Psoas muscle (tissue), 8 donors: Measurements from ENCODE around the gene CDR2L. TPM values are rescaled to one million over a fixed set of nuclear protein-coding genes. Genes with fewer than 3 reads are reported as not detected.

Source experiments
- ATAC-seq, 4 donors: fragments of 200-7000 bp; cut with Tn5 transposase; one replicate each; pipeline ENCODE4 v1.9.1; 2020; ENCODE audit warnings: moderate library complexity in 3 of 4, mild to moderate bottlenecking in 2 of 4
- DNase-seq, 2 donors: peaks; one replicate each; pipeline ENCODE4 v3.0.0-alpha.2; 2020
- H3K27ac ChIP-seq: fragments of 200-600 bp; one replicate; pipeline ENCODE4 v1.8.0; 2022
- H3K27me3 ChIP-seq, 3 donors: fragments of 200-600 bp in 1 of 3; one replicate each; pipeline versions ENCODE4 v1.6.1 to v1.8.0; 2013 to 2022; ENCODE audit warnings: low read length in 2 of 3, mild to moderate bottlenecking in 2 of 3, moderate library complexity in 1 of 3; ENCODE audit not compliant: insufficient read depth in 3 of 3
- H3K36me3 ChIP-seq, 2 donors: fragments of 200-600 bp in 1 of 2; one replicate each; pipeline versions ENCODE4 v1.6.1 to v1.8.0; 2013 to 2022; ENCODE audit warnings: low read depth in 1 of 2, mild to moderate bottlenecking in 1 of 2, moderate library complexity in 1 of 2; ENCODE audit not compliant: insufficient read depth in 1 of 2
- H3K4me1 ChIP-seq: fragments of 200-600 bp; one replicate; pipeline ENCODE4 v1.8.0; 2022
- H3K4me3 ChIP-seq: fragments of 200-600 bp; one replicate; pipeline ENCODE4 v1.8.0; 2022; ENCODE audit warnings: mild to moderate bottlenecking
- H3K9me3 ChIP-seq: fragments of 200-600 bp; one replicate; pipeline ENCODE4 v1.8.0; 2022
- WGBS, 3 donors: extraction: QIAGEN DNeasy Blood & Tissue Kit; methylation state at CpG; one replicate each; pipeline versions ENCODE4 v1.1.6 to v1.1.7; 2013; 5-methylcytosine and 5-hydroxymethylcytosine counted together
- intact Hi-C, 2 donors: fragments of 100-400 bp; cut with DNase I; formaldehyde crosslinking; loops; one replicate each; pipeline versions ENCODE4 v1.11.0 to v1.14.2; 2022
- polyA plus RNA-seq, 3 donors: library from polyadenylated mRNA; stranded (reverse); fragments of 200-250 nt; gene quantifications; one replicate each; pipeline ENCODE4 v1.2.3, GENCODE V29; 2013
- total RNA-seq, 4 donors: library from RNA; stranded (reverse); fragmentation: NEBNext Ultra II Directional in 2 of 4; extraction: Animal tissue kit (Norgen Biotek cat#: 25700) in 2 of 4; gene quantifications; one replicate each; pipeline versions ENCODE4 v1.2.1 to v1.2.4, GENCODE V29; 2021 to 2023
- TF ChIP-seq, protein P1 (sequence below): fragments of 200-600 bp; IDR thresholded peaks from one replicate; pipeline ENCODE4 v1.8.0; 2022; ENCODE audit warnings: antibody characterized with exemption
- donor health status: healthy with polysubstance abuse.
- donor health status: DM: no; HTN: no; CAD: no; lungs with moderate emphysema.
- donor health status: Bipolar disorder and iron deficiency.
- donor health status: healthy.
- donor health status: DM: yes; HTN: yes; CAD: no.
- donor health status: DM: no; HTN: no; CAD: no.
- donor health status: DM: no; HTN: no; CAD: no.
- donor health status: DM: yes; HTN: yes; CAD: no.

CDR2L gene
- total and polyA plus RNA-seq, 7 donors = 1.3 to 3.4 (median 1.7) TPM

- Histone ChIP-seq H3K27me3 (peaks cover 0 to 8% (median 0%) of the 10 kb centered on the region in 3 donors), H3K36me3 (no peaks in the 10 kb centered on the region), H3K9me3 (no peaks in the 10 kb centered on the region), H3K27ac (no peak overlapping the region), H3K4me3 (no peak overlapping the region), H3K4me1 (no peaks in the 10 kb centered on the region)
- DNase-seq (no peak), ATAC-seq (no peak)
- intact Hi-C loops = loop anchor here (5.0 to 10.0 kb wide), 2 partner anchors 161 to 209 kb away; partner anchors contain the start of gene NHERF1 (in 1 of the 2)
- TF ChIP-seq, protein P1, sequence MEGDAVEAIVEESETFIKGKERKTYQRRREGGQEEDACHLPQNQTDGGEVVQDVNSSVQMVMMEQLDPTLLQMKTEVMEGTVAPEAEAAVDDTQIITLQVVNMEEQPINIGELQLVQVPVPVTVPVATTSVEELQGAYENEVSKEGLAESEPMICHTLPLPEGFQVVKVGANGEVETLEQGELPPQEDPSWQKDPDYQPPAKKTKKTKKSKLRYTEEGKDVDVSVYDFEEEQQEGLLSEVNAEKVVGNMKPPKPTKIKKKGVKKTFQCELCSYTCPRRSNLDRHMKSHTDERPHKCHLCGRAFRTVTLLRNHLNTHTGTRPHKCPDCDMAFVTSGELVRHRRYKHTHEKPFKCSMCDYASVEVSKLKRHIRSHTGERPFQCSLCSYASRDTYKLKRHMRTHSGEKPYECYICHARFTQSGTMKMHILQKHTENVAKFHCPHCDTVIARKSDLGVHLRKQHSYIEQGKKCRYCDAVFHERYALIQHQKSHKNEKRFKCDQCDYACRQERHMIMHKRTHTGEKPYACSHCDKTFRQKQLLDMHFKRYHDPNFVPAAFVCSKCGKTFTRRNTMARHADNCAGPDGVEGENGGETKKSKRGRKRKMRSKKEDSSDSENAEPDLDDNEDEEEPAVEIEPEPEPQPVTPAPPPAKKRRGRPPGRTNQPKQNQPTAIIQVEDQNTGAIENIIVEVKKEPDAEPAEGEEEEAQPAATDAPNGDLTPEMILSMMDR = no peak
- 71 to 83% (median 78%) methylated on average over 4 of the region's 4 CpGs for WGBS, 3 donors
These were observed 31.3 kb upstream of the CDR2L start for GRCh38 chr17:74956093-74956492.

- Histone ChIP-seq H3K4me3 (no peak overlapping the region), H3K9me3 (no peaks in the 10 kb centered on the region), H3K36me3 (no peaks in the 10 kb centered on the region), H3K4me1 (no peaks in the 10 kb centered on the region), H3K27me3 (no peaks in the 10 kb centered on the region), H3K27ac (no peak overlapping the region)
- 37 to 43% (median 41%) methylated on average over 28 to 33 of the region's 33 CpGs for WGBS, 3 donors
- ATAC-seq (peak; percentile 55 to 75 (median 72)), DNase-seq (peak; percentile 76 to 83)
- TF ChIP-seq, protein P1 = peak; percentile 94
- intact Hi-C loops = loop anchor here (2.0 to 10.0 kb wide), 3 partner anchors 35 to 211 kb away; partner anchors contain the start of genes NHERF1 (in 1 of the 2) and USH1G (in 1 of the 2)
These were observed 29.3 kb upstream of the CDR2L start for GRCh38 chr17:74957935-74958740.

DNA sequence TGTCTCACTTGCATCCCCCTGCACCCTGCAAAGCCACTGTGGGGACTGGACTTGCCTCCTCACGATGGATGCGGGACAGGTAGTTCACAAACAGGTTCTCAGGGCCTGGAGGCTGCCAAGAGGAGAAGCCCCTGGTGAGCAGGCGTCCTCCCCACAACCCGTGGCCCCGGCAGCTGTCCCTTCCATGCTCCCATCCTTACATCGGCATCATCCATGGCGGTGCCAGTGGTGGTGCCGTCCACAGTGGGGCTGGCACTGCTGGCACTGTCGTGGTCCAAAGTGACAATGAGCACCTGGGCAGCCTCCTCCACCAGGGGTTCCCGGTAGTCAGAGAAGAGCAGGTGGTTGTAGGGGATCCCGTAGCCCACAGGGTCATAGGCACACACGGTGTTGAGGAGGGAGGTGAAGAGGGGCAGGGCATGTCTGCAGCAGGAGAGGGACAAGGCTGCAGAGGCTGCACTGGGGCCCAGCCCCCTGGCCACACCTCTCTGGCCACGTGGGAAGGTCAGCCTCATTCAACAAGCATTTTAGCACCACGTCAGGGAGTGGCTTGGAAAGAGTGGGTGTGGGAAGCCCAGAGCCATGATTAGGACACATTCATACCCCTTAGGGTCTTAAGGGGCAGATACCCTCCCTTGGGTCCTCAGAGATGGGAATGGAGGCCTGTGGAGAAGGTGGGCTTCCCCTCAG lies 27.5 kb upstream of the CDR2L start:
- H3K9me3 ChIP-seq = no peaks in the 10 kb centered on the region
- no peak overlapping the region for H3K4me3 ChIP-seq
- WGBS, 3 donors = 60 to 76% (median 74%) methylated on average over 14 of the region's 14 CpGs
- no peak overlapping the region for H3K27ac ChIP-seq
- no peaks in the 10 kb centered on the region for H3K27me3 ChIP-seq
- no peak for DNase-seq
- ATAC-seq = no peak
- H3K36me3 ChIP-seq = no peaks in the 10 kb centered on the region
- TF ChIP-seq, protein P1 = no peak
- H3K4me1 ChIP-seq = no peaks in the 10 kb centered on the region
- intact Hi-C loops = loop anchor here (2.0 to 10.0 kb wide), 9 partner anchors 37 to 242 kb away; partner anchors contain the start of genes ARMC7 (in 1 of the 2), MRPL58 (in 1 of the 2), NHERF1 (in 1 of the 2) and USH1G (in 1 of the 2)

- no peaks in the 10 kb centered on the region for H3K36me3 ChIP-seq
- H3K27ac ChIP-seq = no peak overlapping the region
- no peak overlapping the region for H3K4me3 ChIP-seq
- WGBS, 3 donors = 44 to 48% (median 47%) methylated on average over 19 of the region's 19 CpGs
- DNase-seq (no peak), ATAC-seq (peak in 2 of 4 donors; percentile 16 to 41)
- TF ChIP-seq, protein P1 = peak; percentile 5
- no peaks in the 10 kb centered on the region for H3K9me3 ChIP-seq
- no peaks in the 10 kb centered on the region for H3K4me1 ChIP-seq
- intact Hi-C loops = loop anchor here (5.0 to 10.0 kb wide), 6 partner anchors 47 to 242 kb away; partner anchors contain the start of genes ARMC7 (in 1 of the 2) and MRPL58 (in 1 of the 2)
- no peaks in the 10 kb centered on the region for H3K27me3 ChIP-seq
These were observed 26.7 kb upstream of the CDR2L start for GRCh38 chr17:74960570-74961342.
